GM21786 (cell line): ENCODE results near the gene TADA2B.
A peak's percentile ranks its signal among the peaks of the same experiment; 100 is the strongest.

Source experiments
- ATAC-seq: cut with Tn5 transposase; IDR thresholded peaks from one replicate; pipeline ENCODE4 v1.9.1; 2021; ENCODE audit not compliant: unreplicated experiment

The TADA2B gene

DNA sequence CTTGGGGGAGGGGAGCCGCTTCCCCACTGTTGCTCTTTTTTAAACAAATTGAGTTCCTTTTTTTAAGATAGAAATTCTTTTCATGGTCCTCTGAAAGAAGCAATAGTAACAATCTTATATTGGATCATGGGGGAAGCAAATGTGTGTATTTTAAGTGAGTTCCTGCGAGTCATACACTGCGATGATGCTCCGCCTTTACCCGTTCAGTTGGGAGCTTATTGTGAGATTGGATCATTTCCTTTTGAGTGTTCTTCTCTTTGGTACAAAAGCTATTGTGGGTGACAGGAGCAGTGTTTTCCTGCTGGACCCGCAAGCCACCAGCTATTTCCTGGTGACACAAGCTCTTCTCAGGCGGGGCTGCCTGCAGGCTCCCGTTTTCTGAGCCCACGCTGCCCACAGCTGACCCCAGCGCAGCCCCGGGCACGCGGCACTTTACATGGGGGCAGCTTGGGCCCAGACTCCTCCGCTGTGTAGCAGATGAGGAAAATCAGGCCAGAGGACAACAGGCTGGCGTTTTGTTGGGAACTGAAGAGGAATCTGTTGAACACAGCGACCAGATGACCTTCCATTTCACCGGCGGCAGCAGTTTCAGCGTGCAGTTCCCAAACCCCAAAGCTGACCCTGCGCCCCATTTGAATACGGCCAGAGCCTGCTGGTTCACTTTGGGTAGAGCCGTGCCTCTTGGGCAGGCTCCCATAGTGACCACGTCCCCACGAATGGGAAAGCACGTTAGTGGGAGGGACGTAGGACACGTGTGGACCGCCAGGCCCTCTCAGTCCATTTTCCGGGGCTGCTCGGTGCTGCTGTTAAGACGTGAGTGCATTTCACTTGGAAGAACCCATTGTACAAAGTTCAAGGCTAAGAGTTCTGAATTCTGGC lies 12.2 kb downstream of the TADA2B start:
- no peak for ATAC-seq

DNA sequence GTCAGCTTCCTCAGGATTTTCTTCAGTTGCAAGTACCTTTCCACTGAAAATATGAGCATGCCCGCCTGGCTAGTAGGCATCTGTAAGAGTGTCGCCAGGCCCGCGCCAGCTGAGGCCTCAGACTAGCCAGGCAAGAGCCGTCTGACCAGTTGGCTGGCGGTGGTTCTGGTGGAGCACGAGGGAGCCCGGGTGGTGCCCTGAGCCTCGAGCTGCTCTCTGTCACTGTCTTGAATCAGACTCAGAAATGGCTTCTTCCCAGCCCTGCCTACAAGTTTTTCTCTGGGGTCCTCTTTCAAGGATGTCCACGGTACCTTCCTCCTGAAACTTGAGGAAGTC lies 12.8 kb downstream of the TADA2B start:
- no peak for ATAC-seq

DNA sequence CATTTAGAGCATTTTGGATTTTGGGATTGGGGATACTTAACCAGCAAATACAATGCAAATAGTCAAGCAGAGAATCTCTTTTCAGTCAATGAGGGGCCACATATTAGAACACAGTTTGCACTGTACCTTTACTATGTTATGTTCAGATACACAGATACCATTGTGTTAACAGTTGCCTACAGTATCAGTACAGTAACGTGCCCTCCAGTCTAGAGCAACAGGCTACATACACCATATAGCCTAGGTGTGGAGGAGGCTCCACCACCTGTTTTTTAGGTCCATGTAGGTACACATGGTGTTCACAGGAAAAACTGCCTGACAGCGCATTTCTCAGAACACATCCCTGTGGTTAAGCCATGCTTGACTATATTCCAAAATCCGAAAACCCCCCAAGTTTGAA lies 15.6 kb downstream of the TADA2B start:
- ATAC-seq = no peak

DNA sequence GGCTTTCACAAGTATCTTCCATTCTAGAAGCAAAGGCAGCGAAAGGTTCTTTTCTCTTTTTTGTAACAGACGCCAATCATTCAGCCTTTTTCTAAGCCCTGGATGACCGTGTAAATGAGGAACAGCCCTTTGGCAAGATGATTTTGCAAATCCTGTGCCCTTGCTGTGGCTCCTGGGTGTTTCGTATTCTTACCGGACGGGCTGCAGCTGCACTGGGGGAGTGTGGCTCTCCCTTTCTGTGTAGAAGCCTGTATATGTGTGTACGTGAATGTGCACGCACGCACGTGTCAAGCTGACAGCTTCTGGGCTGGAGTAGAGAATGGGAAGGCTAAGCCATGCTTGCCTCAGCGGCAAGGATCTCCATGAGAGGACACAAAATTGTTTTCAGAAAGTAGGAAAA lies 16.5 kb downstream of the TADA2B start:
- ATAC-seq = no peak

DNA sequence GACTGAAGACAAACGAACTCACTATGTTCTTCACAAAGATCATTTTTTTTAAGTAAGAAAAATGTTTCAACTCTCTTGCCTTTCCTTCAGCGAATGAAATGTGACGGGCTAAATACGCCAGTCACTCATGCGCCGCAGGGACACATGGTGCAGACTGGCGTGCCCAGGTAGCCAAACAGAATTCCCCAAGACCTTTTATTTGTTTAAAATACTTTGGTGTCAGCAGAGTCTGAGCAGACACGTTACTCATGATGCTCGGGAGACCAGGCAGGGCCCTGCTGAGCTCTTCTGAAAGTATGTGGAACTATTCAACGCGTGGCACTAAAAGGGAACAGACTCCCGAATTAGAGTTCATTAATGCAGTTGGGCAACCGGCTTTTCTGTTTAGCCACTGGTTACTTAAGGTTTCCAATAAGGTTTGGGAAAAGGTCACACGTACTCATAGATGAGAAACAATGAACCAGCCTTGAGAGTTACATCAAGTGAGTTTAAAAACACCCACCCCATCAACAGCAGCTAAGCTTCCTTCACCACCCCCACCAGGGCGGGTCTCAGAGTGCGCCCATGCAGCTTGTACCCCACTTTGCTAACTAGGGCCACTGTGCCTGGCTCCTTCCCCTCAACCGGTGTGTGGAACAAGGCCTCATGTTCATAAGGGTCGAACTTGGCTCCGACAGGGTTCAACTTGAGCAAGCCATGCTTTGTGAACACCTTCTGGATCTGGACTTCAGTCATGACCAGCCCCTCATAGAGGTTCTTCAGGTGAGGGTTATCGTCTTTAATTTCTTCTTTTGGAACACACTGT lies 17.4 kb downstream of the TADA2B start:
- no peak for ATAC-seq

DNA sequence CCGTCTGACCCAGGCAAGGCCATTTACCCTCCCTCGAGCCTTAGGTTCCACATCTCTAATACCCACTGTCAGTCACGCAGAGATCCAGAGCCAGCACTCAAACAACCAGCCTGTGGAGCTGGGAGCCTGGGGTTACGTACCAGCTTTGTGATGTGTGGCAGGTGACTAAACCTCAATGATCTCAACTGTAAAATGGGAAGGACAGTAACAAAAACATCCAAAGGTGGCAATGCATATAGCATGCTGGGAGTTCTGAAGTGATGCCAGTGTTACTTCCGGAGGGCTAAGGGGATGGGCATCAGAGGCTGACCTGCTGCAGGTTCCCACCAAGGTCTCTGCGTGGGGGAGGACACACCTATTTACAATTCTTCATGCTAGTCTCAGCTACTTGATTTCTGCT lies 18.6 kb downstream of the TADA2B start:
- ATAC-seq = no peak

DNA sequence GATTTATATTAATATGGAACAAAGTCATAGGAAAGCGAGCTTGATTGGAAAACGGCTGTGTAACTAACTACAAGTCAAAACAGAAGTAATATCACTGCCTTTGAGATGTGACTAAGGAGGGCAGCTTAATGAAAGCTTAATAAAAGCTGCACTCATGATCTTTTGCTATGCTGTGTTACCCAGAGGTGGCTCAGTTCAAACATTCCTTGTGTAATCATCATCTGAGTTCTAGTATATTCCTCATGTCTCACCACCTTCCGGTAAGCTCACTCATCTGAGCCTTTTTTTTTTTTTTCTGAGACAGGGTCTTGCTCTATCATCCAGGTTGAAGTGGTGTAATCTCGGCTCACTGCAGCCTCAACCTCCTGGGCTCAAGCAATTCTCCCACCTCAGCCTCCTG lies 19.6 kb downstream of the TADA2B start:
- ATAC-seq = no peak

DNA sequence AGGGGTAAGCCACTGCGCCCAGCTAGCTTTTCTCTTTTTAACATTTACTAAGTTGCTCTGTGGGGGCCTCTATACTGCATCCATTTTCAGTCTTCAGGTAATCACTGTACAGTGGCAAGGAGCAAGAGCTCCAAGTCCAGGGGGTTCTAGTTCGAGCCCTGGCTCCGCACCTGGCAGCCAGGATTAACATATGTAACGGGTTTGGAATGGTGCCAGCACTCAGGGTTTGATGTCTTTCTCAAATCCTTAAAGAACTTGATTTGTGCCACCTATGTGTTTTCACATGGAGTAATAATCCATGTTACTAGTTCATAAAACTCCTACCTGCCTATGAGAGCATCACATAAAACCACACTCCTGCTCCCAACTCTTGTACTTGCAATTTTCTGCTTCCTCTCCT lies 20.2 kb downstream of the TADA2B start:
- ATAC-seq = no peak

DNA sequence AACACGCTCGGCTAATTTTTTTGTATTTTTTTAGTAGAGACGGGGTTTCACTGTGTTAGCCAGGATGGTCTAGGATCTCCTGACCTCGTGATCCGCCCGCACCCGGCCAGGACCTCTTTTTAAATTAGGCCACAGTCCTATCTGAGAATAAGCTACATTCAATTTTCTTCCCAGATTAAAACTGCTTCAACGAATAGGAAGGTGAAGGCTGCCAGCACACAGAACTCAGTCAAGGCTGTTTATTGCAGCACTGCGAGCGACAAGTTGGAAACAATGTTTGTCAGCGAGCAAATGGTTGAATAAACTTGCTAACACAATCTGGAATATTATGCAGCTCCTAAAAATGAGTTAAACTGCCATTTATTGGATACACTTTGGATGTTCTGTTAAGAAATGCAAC lies 22.8 kb downstream of the TADA2B start:
- no peak for ATAC-seq

DNA sequence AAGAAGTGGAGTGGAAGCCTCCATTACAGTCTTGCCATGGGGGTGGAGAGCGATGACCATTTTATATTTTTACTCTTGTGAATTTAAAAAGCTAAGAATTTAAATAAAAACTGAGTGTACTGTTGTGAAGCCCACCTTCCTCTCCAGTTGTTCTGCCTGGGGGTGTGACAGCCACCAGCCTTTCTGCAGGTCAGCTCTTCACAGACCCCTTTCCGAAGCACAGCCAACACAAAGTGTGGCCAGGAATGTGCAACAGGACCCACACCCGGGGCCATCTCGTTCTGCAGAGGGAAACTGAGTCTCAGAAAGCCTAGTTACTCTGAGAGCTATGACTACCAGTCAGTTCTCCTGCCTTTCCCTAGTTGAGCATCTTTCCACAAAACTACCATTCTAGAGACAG lies 23.3 kb downstream of the TADA2B start:
- ATAC-seq = no peak

DNA sequence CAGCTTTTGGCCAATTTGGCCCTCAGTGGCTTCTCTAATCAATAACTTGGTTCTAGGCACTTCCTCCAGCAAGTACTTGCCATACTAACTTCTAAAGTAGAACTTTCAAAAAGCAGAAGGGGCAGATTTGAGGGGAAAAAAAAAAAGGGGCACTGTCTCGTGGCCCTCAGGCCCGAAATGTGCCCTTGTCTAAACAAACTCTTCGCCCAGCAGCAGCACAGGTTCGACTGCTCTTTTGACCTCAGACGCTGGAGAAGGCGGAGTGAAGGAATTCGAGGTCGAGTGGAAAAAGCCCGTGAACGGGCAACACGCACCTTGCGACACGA lies 23.9 kb downstream of the TADA2B start:
- ATAC-seq = no peak

DNA sequence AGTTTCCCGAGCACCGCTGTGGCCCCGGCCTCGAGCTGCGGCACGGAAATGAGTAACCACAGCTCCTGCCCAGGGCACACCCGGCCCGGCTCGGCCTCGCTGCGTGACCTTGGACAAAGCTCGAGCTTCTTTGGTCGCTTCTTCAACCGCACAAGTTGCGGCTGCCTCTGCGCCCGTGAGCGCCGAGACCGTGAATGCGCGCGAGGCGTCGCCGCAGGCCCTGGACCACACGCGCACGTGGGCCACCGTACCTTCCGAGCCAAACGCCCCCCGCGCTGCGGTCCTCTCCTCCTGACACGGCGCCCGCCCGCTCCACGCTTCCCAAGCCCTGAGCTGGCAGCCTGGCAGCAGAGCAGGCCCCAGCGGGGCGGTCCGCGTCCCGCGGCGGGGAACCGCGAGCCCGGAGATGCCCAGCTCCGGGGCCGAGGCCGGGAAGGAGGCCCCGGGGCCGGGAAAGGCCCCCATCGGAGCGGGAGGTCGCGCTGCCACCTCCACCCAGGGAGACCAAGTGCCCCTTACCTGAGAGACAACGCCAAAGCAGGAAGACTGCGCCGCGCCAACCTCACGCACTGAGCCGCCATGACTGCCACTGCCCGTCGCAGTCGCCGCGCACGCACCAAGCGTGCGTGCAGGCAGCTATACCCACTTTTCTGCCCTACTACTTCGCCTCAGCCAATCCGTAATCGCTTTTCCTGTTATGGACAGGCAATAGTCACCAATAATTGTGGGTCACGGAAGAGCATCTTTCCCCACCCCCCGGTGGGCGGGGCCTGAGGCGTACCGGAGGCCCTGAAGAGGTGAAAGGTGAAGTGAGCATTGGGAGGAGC lies 24.5 kb downstream of the TADA2B start, which contains the start of gene GRPEL1:
Gene GRPEL1, minus strand, starts transcription at position 613 of the 827 bp plus-strand sequence. Its CDS starts 32 bp downstream, at position 581.
- peak; percentile 88 for ATAC-seq

DNA sequence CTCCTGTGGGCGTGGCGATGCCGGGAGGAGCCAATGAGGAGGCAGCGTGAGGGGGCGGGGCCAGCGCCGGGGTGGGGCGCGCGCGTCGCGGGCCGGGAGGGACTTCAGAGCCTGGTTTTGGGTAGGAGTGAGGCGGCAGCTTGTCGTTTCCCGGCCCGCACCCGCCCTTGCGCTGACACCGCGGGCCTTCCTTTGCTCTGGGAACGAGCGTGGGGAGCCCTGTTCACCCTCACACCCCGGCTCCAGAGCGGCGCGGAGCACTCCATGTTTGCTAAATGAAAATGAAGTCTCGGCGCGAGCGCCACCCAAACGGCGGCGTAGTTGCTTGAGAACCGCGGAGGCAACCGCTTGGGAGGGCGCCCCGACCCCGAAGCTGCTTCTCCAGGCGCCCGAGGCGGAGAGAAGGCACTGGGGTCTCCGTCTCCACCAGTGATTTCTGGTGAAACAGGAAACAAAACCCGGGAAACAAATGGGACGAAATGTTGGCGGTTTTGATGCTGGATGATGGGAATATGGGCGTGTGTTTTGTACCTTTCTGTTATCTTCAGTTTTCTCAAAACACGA lies 25.2 kb downstream of the TADA2B start:
- peak; percentile 14 for ATAC-seq

DNA sequence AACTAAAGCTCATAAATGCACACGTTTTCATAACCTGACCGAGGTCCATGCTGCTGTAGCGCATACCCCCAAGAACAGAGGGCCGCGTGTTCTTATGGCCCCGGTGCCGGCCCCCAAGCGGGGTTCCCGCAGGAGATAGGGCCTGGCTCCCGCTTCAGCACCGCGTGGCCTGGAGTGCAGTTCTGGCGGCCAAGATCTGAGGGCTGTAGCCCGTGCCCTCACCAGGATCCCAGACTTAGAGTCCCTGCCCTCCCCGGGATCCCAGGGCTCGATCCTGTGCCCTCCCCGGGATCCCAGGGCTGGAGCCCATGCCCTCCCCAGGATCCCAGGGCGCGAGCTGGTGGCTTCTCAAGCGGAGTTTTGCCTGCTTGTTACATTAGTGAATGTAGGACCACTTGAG lies 25.7 kb downstream of the TADA2B start:
- ATAC-seq = no peak

DNA sequence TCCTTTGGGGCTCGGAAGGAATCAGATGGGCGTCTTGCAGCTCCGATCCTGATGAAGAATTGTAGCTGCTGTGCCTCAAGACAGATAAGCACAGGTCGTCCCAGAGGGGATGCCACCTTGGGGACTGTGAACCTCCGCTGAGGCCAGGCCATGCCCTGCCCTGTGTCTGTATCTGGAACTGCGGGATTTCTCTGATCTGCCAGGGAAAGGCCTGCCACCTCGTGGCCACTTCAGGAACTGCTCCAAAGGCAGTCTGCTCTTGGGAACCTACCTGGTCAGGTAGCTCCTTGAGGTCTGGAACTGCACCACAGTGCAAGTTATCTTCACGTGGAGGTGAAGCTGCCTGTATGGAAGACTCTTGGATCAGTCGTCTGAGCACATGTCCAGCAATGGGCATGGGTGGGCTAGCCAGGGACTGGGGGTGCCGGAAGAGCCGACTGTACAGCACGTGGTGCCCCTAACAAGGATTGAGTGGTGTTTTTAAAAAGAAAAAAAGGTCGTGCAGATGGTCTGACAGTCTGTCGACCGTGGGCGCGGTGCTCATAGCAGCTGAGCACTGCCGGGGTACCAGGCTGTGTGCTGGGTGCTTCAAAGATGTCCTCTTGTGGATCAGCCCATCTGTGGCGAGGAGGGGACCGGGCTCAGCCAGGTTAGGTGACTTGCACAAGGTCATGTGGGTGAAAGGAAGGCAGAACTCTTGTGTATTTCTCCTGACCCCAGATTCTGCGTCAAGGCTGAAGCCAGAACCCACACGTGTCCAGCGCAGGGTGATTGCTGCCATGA lies 27.7 kb downstream of the TADA2B start:
- ATAC-seq = peak; percentile 33

DNA sequence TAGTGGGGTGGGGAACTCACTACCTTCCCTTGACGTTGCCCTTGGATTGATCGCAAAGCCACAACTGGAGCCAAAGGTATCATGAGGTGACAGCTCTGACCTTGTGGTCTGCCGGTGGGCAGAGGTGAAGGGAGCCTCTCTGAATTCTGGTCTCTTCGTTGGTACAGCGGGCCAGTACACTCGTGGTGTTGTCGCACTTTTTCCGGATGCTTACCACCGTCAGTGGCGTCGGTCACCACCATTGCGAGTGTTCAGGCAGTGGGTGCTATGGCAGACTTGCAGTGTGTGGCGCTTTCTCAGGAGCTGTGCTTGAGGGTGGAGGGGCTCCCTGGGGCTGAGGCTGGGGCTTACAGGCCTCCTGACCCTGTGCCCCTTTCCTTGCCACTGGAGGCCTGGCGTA lies 29.9 kb downstream of the TADA2B start:
- ATAC-seq = no peak

DNA sequence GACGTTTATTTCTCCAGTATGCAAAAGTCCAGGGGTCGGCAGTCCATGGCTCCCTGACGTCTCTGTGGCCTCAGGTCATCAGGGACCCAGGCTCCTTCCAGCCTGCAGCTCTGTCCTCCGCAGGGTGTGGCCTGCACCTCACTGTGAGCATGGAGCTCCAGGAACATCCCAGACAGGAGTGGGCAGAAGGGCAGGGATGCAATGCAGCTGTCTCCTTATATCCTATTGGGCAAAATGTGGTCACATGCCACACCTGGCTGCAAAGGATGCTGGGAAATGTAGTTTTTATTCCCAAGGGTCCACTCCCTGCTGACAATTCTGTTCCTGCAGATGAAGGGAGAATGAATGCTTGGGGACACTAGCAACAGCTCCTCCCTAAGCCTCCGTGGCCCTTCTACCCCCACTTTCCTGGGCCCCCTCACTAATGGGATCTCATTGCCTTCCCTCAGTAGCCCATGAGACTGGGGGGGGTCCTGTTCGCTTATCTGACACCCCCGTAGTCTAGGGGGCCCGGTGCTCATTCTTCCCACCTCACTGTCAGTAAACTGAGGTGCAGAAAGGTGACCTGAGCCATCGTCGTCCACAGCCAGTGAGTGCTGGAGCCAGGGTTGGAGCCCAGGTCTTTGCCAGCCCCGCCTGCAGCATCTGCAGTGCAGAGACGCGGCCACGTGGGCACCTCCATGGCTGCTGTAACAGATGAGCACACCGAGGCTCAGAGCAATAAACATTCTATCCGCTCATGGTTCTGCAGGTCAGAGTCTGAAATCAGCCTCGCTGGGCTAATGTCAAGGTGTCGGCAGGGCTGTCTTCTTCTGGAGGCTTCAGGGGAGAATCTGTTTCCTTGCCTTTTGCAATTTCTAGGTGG lies 30.6 kb downstream of the TADA2B start:
- no peak for ATAC-seq

DNA sequence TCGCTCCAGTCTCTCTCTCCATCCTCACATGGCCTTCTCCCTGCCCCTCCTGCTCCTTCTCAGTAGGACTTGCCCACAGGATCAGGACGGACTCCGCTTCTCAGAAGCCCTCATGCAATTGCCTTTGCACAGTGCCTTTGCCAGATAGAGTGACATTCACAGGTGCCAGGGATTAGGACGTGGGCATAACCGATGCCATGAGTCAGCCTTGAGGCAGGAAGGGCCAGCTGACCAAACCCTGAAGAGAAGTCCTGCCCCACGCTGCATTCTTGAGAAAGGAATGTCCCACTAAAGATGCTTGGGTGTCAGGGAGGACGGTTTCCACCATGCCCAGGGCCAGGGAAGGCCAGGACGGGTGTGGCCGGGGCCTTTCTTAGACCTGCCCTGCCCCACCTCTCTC lies 31.3 kb downstream of the TADA2B start:
- ATAC-seq = no peak

DNA sequence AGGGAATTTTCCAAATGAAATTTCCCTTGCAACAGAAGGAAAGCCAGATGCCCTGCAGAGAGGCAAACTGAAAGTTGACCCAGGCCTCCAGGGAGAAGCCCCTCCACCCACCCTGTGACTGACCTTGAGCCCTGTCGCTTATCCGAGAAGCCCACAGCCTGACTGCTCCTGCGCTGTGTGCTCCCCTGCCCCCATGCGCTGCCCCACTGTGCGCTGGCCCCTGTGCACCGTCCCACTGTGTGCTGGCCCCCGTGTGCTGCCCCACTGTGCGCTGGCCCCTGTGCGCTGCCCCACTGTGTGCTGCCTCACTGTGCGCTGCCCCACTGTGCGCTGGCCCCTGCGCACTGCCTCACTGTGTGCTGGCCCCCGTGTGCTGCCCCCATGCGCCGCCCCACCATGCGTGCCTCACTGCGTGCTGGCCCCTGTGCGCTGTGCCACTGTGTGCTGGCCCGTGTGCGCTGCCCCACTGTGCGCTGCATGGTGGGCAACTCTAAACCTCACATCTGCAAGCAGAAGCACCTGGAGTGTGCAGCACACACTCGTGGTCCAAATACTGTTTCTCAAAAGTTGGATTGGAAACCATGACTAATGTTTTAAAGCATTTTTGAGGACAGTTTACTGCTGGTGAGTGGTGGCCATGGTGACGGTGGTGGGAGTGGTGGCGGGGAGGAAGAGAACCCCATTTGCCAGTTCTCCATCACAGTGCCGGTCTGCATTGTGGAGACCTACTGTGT lies 33.0 kb downstream of the TADA2B start:
- no peak for ATAC-seq
